GM19397 (cell line): ENCODE data around the gene OR2V2.
"Not testable (repeated sequence)": the region's sequence is repeated elsewhere in the genome, so short reads cannot be mapped to it uniquely, and the experiment has no call there.

Experiments used
- ATAC-seq: cut with Tn5 transposase; IDR thresholded peaks from one replicate; pipeline ENCODE4 v1.9.1; 2021; ENCODE audit warnings: mild to moderate bottlenecking, moderate library complexity; ENCODE audit not compliant: unreplicated experiment

OR2V2 gene

DNA sequence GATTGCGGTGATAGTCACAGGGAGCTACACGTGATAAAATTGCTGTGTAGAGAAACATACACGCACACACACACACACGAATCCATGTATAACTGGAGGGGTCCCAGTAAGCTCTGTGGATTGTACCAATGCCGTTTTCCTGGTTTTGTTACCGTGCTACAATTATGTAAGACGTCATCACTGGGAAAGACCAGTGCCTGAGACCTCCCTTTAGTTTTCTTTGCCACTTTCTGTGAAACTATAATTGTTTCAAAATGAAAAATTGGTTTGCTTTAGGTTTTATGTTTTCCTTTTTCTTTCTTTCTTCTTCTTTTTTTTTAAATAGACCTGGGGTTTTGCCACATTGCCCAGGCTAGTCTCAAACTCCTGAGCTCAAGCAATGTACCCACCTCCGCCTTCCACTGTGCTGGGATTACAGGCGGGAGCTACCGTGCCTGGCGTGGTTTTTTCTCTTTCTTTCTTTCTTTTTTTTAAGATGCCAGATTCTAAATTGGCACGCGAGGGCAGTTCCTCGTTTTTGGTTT is 21.3 kb downstream of the OR2V2 start:
- no peak for ATAC-seq

DNA sequence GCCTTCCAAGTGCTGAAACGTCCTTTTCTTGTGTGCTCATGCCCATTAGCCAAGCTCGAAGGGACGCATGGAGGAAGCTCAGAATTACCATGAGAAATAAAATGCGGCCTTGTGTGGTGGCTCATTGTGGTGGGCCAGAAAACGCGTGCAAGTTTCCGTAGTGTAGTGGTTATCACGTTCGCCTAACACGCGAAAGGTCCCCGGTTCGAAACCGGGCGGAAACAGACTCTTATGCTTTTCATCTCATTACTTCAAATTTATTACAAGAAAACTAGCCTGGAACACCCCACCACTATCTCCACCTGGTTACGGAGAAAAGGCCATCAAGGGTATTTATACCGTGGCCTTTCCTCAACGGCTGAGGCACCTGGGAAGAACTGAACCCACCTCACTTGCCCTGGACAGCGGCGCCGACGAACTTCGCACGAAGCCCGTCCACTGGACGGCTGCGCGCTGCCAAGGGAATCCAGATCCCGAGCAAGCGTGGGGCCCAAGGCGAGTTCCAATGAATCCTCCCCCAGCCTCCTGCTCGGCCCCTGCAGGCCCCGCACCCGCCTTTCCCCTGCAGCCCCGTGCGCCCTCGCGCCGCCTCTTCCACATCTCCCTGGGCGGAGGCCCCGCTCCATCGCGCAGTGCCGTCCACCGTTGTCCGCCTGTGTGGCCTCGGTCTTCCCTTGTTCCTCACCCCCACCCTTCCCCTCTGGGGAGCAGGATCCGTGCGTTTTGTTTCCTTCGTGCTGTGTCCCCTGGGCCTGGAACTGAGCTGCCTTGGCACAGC is 22.3 kb downstream of the OR2V2 start:
- not testable (repeated sequence) for ATAC-seq

DNA sequence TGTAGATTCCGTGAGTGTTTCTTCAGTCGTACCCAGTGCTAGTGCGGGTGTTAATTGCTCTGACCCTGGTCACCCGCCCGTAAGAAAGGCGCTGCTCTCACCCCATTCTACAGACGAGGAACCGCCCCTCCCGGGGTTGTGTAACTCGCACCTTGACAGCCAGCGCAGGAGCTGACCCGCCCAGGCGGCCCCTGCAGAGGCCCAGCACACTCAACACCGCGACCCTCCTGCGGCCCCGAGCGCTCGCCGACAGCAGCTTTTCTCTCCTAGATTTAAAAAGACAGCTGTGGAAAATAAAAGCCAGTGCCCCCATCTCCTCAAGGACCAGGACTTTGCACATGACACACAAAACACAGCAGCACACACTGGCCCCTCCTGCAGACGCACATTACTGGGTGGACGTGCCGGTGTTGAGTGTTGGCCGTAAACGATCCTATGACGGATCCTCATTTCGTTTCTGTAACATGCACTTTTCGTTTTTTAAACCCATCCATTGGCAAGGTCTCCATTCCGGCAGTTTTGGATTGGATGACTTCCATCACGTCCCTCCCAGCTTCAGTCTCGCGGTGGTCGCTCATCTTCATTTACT is 22.9 kb downstream of the OR2V2 start:
- ATAC-seq, result no peak

DNA sequence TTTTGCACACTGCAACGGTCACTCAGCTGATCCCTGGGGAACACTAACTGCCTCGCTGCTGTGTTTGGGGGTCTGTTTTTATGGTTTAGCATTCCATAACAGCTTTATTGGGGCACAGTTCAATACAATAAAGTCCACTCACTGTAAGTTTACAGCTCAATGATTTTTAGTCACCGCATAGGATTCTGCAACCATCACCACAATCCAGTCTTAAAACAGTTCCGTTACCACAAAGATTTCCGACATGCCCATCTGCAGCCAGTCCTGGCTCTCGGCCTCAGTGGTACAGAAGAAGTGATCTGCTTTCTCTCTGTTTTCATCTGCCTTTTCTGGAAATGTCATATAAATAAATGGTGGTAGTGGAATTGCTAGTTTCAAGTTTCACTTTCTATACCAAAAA is 23.6 kb downstream of the OR2V2 start:
- ATAC-seq, result no peak

DNA sequence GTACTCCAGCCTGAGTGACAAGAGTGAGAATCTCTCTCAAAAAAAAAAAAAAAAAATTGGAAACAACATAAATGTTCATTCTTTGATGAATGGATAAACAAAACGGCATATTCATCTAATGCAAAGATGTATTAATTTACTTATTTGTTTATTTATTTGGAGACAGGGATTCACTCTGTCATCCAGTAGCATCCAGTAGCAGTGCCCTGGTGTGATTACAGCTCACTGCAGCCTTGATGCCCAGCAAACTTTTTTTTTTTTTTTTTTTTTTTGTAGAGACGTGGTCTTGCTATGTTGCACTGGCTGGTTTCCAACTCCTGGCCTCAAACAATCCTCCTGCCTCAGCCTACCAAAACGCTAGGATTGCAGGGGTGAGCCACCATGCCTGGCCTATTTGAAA is 24.4 kb downstream of the OR2V2 start:
- no peak for ATAC-seq

DNA sequence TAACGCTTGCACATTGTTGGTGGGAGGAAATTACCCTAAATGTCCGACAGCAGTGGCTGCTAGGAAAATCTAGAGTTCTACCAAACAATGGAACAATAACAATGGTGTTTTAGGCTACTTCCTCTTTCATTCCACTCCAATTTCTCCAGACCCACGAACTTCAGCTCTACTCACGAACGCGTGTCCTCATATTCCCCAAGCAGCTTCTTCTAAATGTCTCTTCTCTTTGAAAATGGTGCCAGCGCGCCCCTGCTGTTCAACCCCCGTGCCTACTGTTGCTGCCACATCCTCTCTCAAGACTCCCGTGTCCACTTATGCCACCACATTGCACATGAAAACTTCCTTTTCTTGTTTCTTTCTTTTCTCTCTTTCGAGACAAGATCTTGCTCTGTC is 25.6 kb downstream of the OR2V2 start:
- ATAC-seq, result no peak

DNA sequence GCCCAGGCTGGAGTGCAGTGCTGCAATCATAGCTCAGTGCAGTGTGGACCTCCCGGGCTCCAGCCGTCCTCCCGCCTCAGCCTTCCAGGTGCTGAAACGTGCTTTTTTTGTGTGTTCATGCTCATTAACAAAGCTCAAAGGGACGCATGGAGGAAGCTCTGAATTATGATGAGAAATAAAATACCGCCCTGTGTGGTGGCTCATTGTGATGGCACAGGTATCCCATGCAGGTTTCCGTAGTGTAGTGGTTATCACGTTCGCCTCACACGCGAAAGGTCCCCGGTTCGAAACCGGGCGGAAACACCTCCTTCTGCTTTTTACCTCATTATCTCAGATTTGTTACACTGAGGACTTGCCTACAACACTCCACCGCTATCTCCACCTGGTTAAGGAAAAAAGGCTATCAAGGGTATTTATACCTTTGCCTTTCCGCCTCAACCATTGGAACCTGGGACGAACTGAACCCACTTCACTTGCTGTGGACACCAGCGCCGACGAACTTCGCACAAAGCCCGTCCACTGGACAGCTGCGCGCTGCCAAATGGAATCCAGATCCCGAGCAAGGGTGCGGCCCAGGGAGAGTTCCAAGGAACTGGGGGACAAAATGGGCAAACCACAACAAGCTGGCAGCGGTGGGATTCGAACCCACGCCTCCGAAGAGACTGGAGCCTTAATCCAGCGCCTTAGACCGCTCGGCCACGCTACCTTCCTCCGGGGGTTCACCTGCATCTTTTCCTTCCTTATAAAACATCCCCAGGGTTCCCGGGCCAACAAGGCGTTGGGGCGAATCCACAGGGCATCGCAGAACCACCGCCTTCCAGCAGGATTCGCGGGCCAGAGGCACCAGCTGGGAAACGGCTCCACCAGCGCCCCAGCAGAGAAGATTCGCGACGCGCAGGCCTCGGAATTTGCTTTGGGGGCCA is 26.3 kb downstream of the OR2V2 start:
- ATAC-seq, result no peak

DNA sequence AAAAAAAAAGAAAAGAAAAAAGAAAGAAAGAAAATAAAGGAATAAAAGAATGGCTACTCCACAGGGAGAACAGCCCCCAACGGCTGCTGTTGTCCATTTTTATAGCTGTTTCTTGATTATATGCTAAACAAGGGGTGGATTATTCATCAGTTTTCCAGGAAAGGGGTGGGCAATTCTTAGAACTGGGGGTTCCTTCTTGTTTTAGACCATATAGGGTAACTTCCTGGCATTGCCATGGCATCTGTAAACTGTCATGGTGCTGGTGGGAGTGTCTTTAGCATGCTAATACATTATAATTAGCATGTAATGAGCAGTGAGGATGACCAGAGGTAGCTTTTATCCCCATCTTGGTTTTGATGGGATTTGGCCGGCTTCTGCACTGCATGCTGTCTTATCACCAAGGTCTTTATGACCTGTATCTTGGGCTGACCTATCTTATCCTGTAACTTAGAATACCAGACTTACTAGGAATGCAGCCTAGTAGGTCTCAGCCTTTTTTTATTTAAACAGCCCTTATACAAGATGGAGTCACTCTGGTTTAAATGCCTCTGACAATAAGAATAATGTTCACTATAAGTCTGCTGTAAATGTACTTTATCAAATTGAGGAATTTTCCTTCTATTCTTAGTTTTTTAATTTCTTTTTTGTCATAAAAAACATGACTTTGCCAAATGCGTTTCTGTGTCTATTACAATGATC is 29.0 kb downstream of the OR2V2 start:
- ATAC-seq, result no peak

DNA sequence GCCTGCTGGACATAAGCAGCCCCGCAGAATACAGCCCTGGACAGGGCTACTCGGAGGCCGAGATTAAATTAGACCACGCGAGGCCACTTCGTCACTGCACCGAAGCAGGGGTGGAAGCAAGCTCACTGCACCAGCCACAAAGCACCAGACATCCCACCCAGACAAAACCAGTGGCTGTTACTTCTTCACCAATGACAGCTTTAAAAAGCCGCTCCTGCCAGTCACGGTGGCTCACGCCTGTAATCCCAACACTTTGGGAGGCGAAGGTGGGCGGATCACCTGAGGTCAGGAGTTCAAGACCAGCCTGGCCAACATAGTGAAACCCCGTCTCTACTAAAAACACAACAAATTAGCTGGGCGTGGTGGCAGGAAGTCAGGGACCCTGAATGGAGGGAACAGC is 30.2 kb downstream of the OR2V2 start:
- ATAC-seq, result not testable (repeated sequence)

DNA sequence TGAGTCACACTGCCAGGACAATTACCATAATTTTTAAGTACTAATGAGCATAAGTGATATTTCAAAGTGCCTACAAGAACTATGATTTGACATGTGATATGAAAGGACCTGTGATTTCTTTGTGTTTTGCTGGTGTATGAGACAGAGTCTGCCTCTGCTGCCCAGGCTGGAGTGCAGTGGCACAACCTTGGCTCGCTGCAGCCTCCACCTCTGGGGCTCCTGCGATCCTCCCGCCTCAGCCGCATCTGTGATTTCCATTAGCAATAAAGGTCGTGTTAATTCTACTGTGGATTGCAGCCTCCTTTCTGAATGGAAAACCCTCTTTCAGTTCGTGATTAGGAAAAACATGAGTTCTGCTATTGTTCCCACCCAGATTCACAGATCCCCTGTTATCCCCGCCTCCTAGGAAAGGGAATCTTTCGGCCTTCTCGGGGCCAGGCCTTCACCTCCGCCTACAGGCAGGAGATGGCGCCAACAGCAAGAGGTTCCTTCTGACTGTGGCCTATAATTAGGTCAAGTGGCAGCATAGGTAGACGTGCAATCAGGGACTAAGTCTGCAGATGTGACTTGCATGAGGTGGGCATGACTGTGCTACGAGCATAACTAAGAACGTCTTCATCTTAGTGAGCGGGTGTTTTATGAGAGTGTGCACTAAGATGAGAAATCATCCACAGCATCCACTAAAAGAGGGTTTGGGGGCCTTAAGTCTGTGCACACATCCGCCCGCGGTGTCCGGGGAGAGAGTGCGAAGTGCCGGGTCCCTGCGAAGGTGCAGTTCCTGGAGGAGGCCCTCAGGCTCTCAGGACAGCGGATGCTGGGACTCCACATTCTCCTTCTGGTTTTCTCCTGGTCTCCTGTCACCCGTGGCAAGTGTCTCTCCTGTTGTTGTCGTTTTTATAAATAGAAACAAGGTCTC is 34.5 kb downstream of the OR2V2 start:
- ATAC-seq, result peak; percentile 61

DNA sequence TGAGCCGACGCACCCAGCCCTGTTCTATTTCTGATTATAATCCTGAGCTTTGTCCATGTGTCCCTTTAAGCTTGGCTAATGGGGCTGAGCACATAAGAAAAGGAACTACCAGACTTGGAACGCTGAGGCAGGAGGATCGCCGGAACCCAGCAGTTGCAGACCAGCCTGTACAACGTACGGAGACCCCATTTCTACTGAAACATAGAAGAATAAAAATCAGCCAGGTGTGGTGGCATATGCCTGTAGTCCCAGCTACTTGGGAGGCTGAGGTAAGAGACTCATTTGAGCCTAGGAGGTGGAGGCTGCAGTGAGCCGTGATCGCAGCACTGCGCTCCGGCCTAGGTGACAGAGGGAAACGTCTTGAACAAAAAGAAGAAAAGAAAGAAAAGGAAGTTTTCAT is 35.3 kb downstream of the OR2V2 start:
- no peak for ATAC-seq

DNA sequence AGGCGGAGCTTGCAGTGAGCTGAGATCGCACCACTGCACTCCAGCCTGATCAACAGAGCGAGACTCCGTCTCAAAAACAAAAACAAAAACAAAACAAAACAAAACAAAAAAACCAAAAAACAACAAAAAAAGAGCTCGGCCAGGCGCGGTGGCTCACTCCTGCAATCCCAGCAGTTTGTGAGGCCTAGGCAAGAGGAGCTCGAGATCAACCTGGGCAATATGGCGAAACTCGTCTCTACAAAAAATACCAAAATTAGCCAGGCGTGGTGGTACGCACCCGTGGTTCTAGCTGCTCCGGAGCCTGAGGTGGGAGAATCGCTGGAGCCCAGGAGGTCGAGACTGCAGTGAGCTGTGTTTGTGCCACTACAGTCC is 37.4 kb downstream of the OR2V2 start:
- no peak for ATAC-seq

DNA sequence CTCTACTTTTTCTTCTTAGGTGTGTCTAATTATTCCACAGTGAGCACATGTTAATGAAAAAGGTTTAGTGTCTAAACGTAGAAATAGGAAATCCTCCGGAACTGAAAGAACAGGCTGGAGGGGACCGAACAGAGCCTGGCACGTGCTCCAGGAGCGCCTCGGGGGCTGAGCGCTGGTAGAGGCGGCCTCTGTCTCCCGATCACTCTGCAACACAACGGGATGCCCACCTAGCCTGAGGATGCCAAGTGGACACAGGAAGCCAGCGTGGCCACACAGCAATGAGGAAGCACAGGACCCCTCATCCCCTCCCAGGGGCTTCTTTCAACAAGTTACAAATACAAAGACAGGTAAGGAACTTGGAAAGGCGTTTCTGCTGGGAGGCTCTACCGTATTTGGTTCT is 38.2 kb downstream of the OR2V2 start:
- no peak for ATAC-seq

DNA sequence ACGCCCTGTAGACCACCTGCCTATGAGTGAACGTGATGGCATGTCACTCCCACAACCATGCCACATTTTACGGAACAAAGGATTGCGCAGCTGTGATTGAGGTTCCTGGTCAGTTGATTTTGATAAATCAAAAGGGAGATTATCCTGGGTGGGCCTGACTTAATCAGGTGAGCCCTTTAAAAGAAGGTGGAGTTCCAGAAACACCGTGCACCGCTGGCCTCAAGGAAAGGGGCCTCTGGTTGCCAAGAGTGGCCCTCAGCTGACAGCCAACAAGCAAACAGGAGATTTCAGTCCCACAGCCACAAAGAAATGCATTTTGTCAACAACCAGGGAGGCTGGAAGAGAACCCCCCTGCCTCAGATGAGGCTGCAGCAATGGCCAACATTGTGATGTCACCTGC is 38.6 kb downstream of the OR2V2 start:
- ATAC-seq, result no peak

DNA sequence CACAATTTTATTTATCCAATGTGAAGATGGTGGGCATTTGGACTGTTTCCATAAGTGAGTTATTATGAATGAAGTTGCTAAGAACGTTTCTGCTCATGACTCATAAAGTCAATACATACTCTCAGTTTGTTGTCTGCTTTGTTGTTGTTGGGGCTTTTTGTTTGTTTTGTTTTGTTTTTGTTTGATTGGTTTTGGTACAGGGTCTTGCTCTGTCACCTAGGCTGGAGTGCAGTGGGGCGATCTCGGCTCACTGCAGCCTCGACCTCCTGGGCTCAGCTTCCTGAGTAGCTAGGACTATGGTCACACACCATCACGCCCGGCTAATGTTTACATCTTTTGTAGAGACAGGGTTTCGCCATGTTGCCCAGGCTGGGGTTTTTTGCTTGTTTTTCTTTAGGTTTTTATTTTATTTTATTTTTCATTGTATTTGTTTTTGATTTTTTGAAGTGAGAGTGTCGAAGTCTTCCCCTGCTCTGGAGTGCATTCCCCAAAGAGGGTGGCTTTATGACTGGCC is 39.7 kb downstream of the OR2V2 start:
- ATAC-seq, result no peak

DNA sequence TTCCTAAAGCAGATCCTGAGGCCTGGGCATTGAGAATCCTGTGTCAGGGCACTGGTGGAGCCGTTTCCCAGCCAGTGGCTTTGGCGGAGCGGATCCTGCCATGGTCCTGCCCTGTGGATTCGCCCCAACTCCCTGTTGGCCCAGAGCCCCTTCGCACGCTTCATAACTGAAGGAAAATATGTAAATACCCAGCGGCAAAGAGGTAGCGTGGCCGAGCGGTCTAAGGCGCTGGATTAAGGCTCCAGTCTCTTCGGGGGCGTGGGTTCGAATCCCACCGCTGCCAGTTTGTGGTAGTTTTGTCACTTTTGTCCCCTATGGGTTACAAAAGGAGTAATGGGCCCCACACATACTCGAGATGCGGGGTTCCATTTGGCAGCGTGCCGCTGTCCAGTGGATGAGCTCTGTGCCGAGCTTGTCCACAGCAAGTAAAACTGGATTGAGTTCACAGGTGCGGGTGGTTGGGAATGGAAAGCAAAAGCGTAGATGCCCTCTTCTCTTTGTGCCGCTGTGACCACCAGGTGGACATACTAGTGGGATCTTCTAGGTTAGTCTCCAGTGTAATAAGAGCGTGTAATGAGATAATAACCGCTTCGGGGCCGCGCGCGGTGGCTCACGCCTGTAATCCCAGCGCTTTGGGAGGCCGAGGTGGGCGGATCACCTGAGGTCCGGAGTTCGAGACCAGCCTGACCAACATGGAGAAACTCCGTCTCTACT is 40.3 kb downstream of the OR2V2 start:
- ATAC-seq, result no peak

DNA sequence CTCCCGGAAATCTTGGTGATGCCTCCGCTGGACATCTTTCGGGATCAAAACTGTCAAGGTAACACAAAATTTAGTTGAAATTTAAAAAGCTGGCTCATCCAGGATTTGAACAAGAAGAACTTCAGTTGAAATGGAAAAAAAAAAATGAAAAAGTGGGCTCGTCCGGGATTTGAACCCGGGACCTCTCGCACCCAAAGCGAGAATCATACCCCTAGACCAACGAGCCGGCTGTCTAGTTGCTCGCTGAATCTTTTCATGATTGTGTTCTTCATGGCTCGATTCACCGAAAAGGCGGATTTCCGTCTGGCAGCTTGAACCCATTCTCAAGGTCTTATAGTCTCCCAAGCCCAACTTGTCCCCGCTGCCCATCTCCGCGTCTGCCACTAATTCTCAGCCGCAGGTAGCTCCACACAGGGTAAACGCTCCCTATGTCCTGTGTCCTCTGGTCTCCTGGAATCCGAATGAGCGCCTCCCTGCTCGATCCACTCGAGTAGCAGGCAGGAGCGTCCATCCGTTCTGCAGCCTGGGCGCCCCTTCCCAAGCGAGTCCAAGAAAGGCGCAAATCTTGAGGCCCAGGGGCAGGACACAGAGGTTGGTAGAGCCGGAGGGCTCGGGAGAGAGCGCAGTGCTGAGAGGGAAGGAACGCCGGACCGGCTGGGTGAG is 41.4 kb downstream of the OR2V2 start:
- ATAC-seq, result no peak

DNA sequence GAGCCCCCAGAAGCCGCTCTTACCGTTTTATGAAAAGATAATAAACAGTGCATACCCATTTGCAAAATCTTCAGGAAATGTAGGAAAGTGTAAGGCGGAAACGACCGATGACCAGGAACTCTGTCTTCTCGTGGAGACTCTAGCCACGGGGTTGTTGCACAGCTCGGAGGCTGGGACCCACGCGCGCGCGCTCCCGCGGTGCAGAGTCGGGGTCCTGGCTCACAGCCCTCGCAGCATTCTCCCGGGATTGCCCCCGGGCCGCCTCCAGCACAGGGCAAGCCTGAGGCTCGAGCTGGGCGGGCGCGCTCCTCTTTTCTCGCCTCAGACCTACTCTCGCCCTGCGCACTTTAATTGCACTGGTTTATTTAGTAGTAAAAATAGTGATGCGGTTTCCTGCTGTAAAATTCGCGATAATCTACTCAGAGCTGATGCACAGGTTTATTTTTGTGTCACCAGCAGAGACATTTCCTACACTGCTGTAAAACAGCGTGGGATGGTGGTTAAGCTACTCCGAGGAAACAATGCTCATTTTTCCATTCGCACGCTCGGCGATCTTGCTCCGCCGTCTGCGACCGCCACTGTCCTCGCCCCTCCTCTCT is 42.1 kb downstream of the OR2V2 start:
- no peak for ATAC-seq
